HCT116 (cell line): ENCODE results near the gene COPZ1. TPM values are rescaled to one million over a fixed set of nuclear protein-coding genes. Genes with fewer than 3 reads are reported as not detected.

Experiments
- ATAC-seq: fragments of 200-7000 bp; cut with Tn5 transposase; 2 replicates; pipeline ENCODE4 v1.9.1; 2020; ENCODE audit warnings: mild to moderate bottlenecking, moderate library complexity
- BruUV-seq: library from RNA; stranded (reverse); fragments of 400-500 nt; replicated peaks from 2 replicates; lab custom pipeline; 2021; lab: Mats Ljungman, UMichigan
- CTCF ChIA-PET: fragments of 300-600 bp; sonication (Branson Sonifier 250); formaldehyde crosslinking; loops from one replicate; lab custom pipeline; 2021; ENCODE audit warnings: antibody characterized with exemption; lab: Charles Lee
- POLR2A ChIA-PET: fragments of 300-600, 350-600 bp; sonication (Branson Sonifier 250); formaldehyde crosslinking; loops from one replicate; lab custom pipeline; 2021; ENCODE audit warnings: antibody characterized with exemption; lab: Charles Lee
- RAD21 ChIA-PET, 2 experiments: fragments of 300-600 bp; sonication (Branson Sonifier 250); formaldehyde crosslinking; loops; one replicate each; lab custom pipeline; 2023; ENCODE audit warnings: low total read pairs in 2 of 2; ENCODE audit not compliant: uncharacterized antibody in 2 of 2, unreplicated experiment in 2 of 2, low non-redundant PET in 1 of 2; lab: Charles Lee
- DNase-seq: peaks from one replicate; pipeline ENCODE4 v3.0.0-alpha.2; 2010; ENCODE audit warnings: low read depth, low spot score
- H2AFZ ChIP-seq: fragments of 200-600 bp; shearing (Covaris generic), sonication (generic); 2 replicates; pipeline ENCODE4 v1.6.1; 2017; ENCODE audit warnings: low read depth, mixed run types, mixed read lengths, antibody characterized with exemption, low read length; ENCODE audit not compliant: poor library complexity, severe bottlenecking
- H3K27ac ChIP-seq: 2 replicates; pipeline ENCODE4 v1.5.1; 2012; ENCODE audit warnings: low read depth, low read length
- H3K27me3 ChIP-seq: fragments of 200-600 bp; sonication (generic); 2 replicates; pipeline ENCODE4 v1.6.1; 2016; ENCODE audit warnings: mixed run types, low read length, mixed read lengths; ENCODE audit not compliant: insufficient read depth
- H3K36me3 ChIP-seq, 2 experiments: fragments of 200-500 bp in 1 of 2; fragments of 200-600 bp in 1 of 2; sonication (Bioruptor generic) in 1 of 2; sonication (generic) in 1 of 2; 2 replicates each; pipeline versions ENCODE4 v1.5.1 to v1.6.1; 2014 to 2016; ENCODE audit warnings: low read length in 2 of 2, inconsistent platforms in 1 of 2, mixed read lengths in 1 of 2, mixed run types in 1 of 2; ENCODE audit not compliant: insufficient read depth in 2 of 2, control insufficient read depth in 1 of 2
- H3K4me1 ChIP-seq, 2 experiments: fragments of 200-600 bp in 1 of 2; sonication (generic) in 1 of 2; 2 replicates each; pipeline versions ENCODE4 v1.5.1 to v1.6.1; 2012 to 2017; ENCODE audit warnings: low read length in 2 of 2, inconsistent platforms in 1 of 2, mild to moderate bottlenecking in 1 of 2, mixed read lengths in 1 of 2, mixed run types in 1 of 2, moderate library complexity in 1 of 2; ENCODE audit not compliant: insufficient read depth in 2 of 2, control insufficient read depth in 1 of 2
- H3K4me2 ChIP-seq: fragments of 200-600 bp; sonication (generic); 2 replicates; pipeline ENCODE4 v1.6.1; 2017; ENCODE audit warnings: mixed run types, low read length, mixed read lengths
- H3K4me3 ChIP-seq, 2 experiments: fragments of 200-600 bp in 1 of 2; sonication (generic) in 1 of 2; replicated peaks in 1 of 2; 2 replicates each; pipeline ENCODE4 v1.5.1; 2011 to 2016; ENCODE audit warnings: low read length in 2 of 2, control low read depth in 1 of 2, low read depth in 1 of 2, mild to moderate bottlenecking in 1 of 2, mixed read lengths in 1 of 2, mixed run types in 1 of 2
- H3K79me2 ChIP-seq: fragments of 200-600 bp; sonication (generic); 2 replicates; pipeline ENCODE4 v1.6.1; 2017; ENCODE audit warnings: mild to moderate bottlenecking, mixed run types, low read length, moderate library complexity, mixed read lengths; ENCODE audit not compliant: insufficient read depth
- H3K9ac ChIP-seq: fragments of 200-600 bp; sonication (generic); 2 replicates; pipeline ENCODE4 v1.6.1; 2016; ENCODE audit warnings: low read length, mixed read lengths
- H3K9me2 ChIP-seq: fragments of 200-600 bp; sonication (generic), shearing (Covaris generic); 2 replicates; pipeline ENCODE4 v1.6.1; 2017; ENCODE audit warnings: mixed run types, mild to moderate bottlenecking, moderate library complexity; ENCODE audit not compliant: insufficient read depth
- H3K9me3 ChIP-seq, 2 experiments: fragments of 200-500 bp in 1 of 2; fragments of 200-600 bp in 1 of 2; sonication (Bioruptor generic) in 1 of 2; sonication (generic) in 1 of 2; 2 replicates each; pipeline ENCODE4 v1.6.1; 2014 to 2017; ENCODE audit warnings: low read length in 2 of 2, mixed read lengths in 2 of 2, inconsistent platforms in 1 of 2, low read depth in 1 of 2, mild to moderate bottlenecking in 1 of 2, mixed run types in 1 of 2, moderate library complexity in 1 of 2; ENCODE audit not compliant: control insufficient read depth in 1 of 2, insufficient read depth in 1 of 2
- H4K20me1 ChIP-seq: fragments of 200-600 bp; sonication (generic), shearing (Covaris generic); 2 replicates; pipeline ENCODE4 v1.6.1; 2017; ENCODE audit warnings: mixed run types, mild to moderate bottlenecking, moderate library complexity; ENCODE audit not compliant: insufficient read depth
- ATF3 ChIP-seq: IDR thresholded peaks from 2 replicates; pipeline ENCODE4 v1.6.1; 2012
- CEBPB ChIP-seq: IDR thresholded peaks from 2 replicates; pipeline ENCODE4 v1.6.1; 2012; ENCODE audit warnings: low read depth
- EGR1 ChIP-seq: IDR thresholded peaks from 2 replicates; pipeline ENCODE4 v1.6.1; 2012; ENCODE audit warnings: low read depth
- ELF1 ChIP-seq: IDR thresholded peaks from 2 replicates; pipeline ENCODE4 v1.6.1; 2012; ENCODE audit warnings: low read depth, borderline replicate concordance
- EZH2 ChIP-seq: fragments of 200-600 bp; sonication (generic); IDR thresholded peaks from 2 replicates; pipeline ENCODE4 v1.6.1; 2017; ENCODE audit warnings: antibody characterized with exemption, mixed run types
- JUND ChIP-seq: IDR thresholded peaks from 2 replicates; pipeline ENCODE4 v1.6.1; 2012
- MAX ChIP-seq: IDR thresholded peaks from 2 replicates; pipeline ENCODE4 v1.6.1; 2012
- POLR2A ChIP-seq: IDR thresholded peaks from 2 replicates; pipeline ENCODE4 v1.7.0; 2011; ENCODE audit warnings: borderline replicate concordance; ENCODE audit not compliant: insufficient read depth, insufficient read length; ENCODE audit errors: extremely low read depth
- POLR2AphosphoS5 ChIP-seq: IDR thresholded peaks from 2 replicates; pipeline ENCODE4 v1.6.1; 2011; ENCODE audit warnings: mild to moderate bottlenecking, low read depth, low read length, moderate library complexity
- REST ChIP-seq: IDR thresholded peaks from 2 replicates; pipeline ENCODE4 v1.6.1; 2012; ENCODE audit warnings: low read depth
- SIN3A ChIP-seq: IDR thresholded peaks from 2 replicates; pipeline ENCODE4 v1.6.1; 2012; ENCODE audit warnings: low read depth
- SP1 ChIP-seq: IDR thresholded peaks from 2 replicates; pipeline ENCODE4 v1.6.1; 2012; ENCODE audit warnings: low read depth
- SRF ChIP-seq: IDR thresholded peaks from 2 replicates; pipeline ENCODE4 v1.6.1; 2012; ENCODE audit warnings: low read depth
- TCF7L2 ChIP-seq: IDR thresholded peaks from 2 replicates; pipeline ENCODE4 v1.7.0; 2011; ENCODE audit warnings: borderline replicate concordance, inconsistent platforms; ENCODE audit not compliant: insufficient read depth, insufficient read length; ENCODE audit errors: extremely low read depth
- YY1 ChIP-seq: IDR thresholded peaks from 2 replicates; pipeline ENCODE4 v1.6.1; 2011; ENCODE audit warnings: low read length, low read depth, moderate library complexity, mild to moderate bottlenecking; ENCODE audit not compliant: insufficient replicate concordance; ENCODE audit errors: extremely low read depth
- ZBTB33 ChIP-seq: IDR thresholded peaks from 2 replicates; pipeline ENCODE4 v1.6.1; 2011; ENCODE audit warnings: mild to moderate bottlenecking, low read length, moderate library complexity; ENCODE audit not compliant: insufficient replicate concordance; ENCODE audit errors: extremely low read depth
- ZNF274 ChIP-seq: fragments of 200-500 bp; sonication (Bioruptor generic); IDR thresholded peaks from 2 replicates; pipeline ENCODE4 v1.6.1; 2014; ENCODE audit warnings: mild to moderate bottlenecking, low read depth, low read length, inconsistent platforms
- intact Hi-C: fragments of 100-400 bp; cut with micrococcal nuclease; formaldehyde crosslinking; loops from 2 replicates; pipeline ENCODE4 v1.10.0; 2022
- total RNA-seq: library from RNA; stranded (reverse); gene quantifications from one replicate; pipeline ENCODE4 v1.2.1, GENCODE V29; 2021; ENCODE audit not compliant: unreplicated experiment

Gene COPZ1
- total RNA-seq, 1 experiment from 2014 or later: 191 TPM

GRCh38 chr12:54394986-54395385, 70.1 kb downstream of the COPZ1 start (continued):
- no peak for TF ChIP-seq TCF7L2
- TF ChIP-seq SIN3A: no peak
- TF ChIP-seq EGR1: no peak
- TF ChIP-seq CEBPB: no peak
- TF ChIP-seq YY1: no peak
- TF ChIP-seq REST: no peak
- no peak for TF ChIP-seq POLR2AphosphoS5
- TF ChIP-seq MAX: no peak
- no peak for TF ChIP-seq ZNF274
- TF ChIP-seq SP1: no peak
- TF ChIP-seq, all 23 proteins: peak for 0

GRCh38 chr12:54395545-54395944, 70.6 kb downstream of the COPZ1 start:
- Histone ChIP-seq H3K79me2 (no peaks in the 10 kb centered on the region), H3K4me1 (peaks cover 6 to 16% of the 10 kb centered on the region in 2 experiments; a peak in 3 of 4 replicates), H4K20me1 (no peaks in the 10 kb centered on the region), H3K27ac (no peak overlapping the region), H3K36me3 (peaks cover 27 to 29% of the 10 kb centered on the region in 2 experiments; a peak in 3 of 4 replicates), H3K4me3 (no peak overlapping the region), H3K9ac (no peak overlapping the region), H2AFZ (no peak overlapping the region), H3K9me3 (no peaks in the 10 kb centered on the region), H3K4me2 (no peak overlapping the region), H3K27me3 (no peaks in the 10 kb centered on the region), H3K9me2 (no peaks in the 10 kb centered on the region)
- RAD21 ChIA-PET: no interaction called here
- intact Hi-C loops: no loop called here
- no peak for DNase-seq
- CTCF ChIA-PET: interaction anchor here (0.8 to 1.5 kb wide), 4 partner anchors 10 to 45 kb away, joined by 3 to 7 read pairs (median 4); no protein-coding TSS in a partner anchor
- POLR2A ChIA-PET: no interaction called here
- no TSS peak for BruUV-seq
- ATAC-seq: no peak
- TF ChIP-seq ELF1 (no peak), JUND (no peak), POLR2A (no peak), EZH2 (no peak), ATF3 (no peak), YY1 (no peak), EGR1 (no peak), SRF (no peak), SP1 (no peak), ZBTB33 (no peak)
